ENCODE data around the gene WBP1.
"Not testable (repeated sequence)": the region's sequence is repeated elsewhere in the genome, so short reads cannot be mapped to it uniquely, and the experiment has no call there.

Gene WBP1

GRCh38 chr2:74454654-74455511 is 3.4 kb upstream of the WBP1 start, which contains the start of gene INO80B:
Gene INO80B (plus strand): TSS chr2:74455087. CDS start chr2:74455117, 30 bp downstream.
- DNase-seq = peak; percentile 97

- DNase-seq = no peak
Measured at GRCh38 chr2:74457129-74457548, 1.1 kb upstream of the WBP1 start.

- peak; percentile 87 for DNase-seq
Measured at GRCh38 chr2:74457549-74458131, 598 bp upstream of the WBP1 start.

GRCh38 chr2:74458938-74459363 is 713 bp downstream of the WBP1 start:
- DNase-seq = no peak

- not testable (repeated sequence) for DNase-seq
Measured at GRCh38 chr2:74459503-74460118, 1.4 kb downstream of the WBP1 start.

- DNase-seq = not testable (repeated sequence)
Measured at GRCh38 chr2:74460187-74460586, 1.9 kb downstream of the WBP1 start.

GRCh38 chr2:74461187-74462053 is 3.2 kb downstream of the WBP1 start:
- no peak for DNase-seq

GRCh38 chr2:74462054-74462785 is 4.0 kb downstream of the WBP1 start:
- no peak for DNase-seq

- DNase-seq = no peak
Measured at GRCh38 chr2:74462786-74463105, 4.5 kb downstream of the WBP1 start.

GRCh38 chr2:74464406-74464805 is 6.2 kb downstream of the WBP1 start:
- no peak for DNase-seq

- not testable (repeated sequence) for DNase-seq
Measured at GRCh38 chr2:74470742-74471141, 12.5 kb downstream of the WBP1 start.

- no peak for DNase-seq
Measured at GRCh38 chr2:74471332-74472065, 13.3 kb downstream of the WBP1 start.

GRCh38 chr2:74472086-74472944 is 14.1 kb downstream of the WBP1 start, which contains the start of gene MRPL53:
Gene MRPL53 (minus strand): TSS chr2:74472680. CDS start chr2:74472660, 20 bp downstream.
- peak; percentile 96 for DNase-seq

- no peak for DNase-seq
Measured at GRCh38 chr2:74472945-74473258, 14.7 kb downstream of the WBP1 start.

- no peak for DNase-seq
Measured at GRCh38 chr2:74474481-74474880, 16.2 kb downstream of the WBP1 start.

- no peak for DNase-seq
Measured at GRCh38 chr2:74474899-74475298, 16.7 kb downstream of the WBP1 start.

GRCh38 chr2:74481431-74481830 is 23.2 kb downstream of the WBP1 start:
- DNase-seq = no peak

- DNase-seq = no peak
Measured at GRCh38 chr2:74481961-74482800, 23.9 kb downstream of the WBP1 start.
